C4-2B (cell line): Measurements from ENCODE around the gene SLC44A1.

Source experiments
- ZFX ChIP-seq: fragments of 450-650 bp; IDR thresholded peaks from 2 replicates; pipeline ENCODE4 v1.6.1; 2017
- TF ChIP-seq, protein P1 (sequence below): fragments of 450-650 bp; conservative IDR thresholded peaks from 2 replicates; pipeline ENCODE4 v1.5.1; 2017; ENCODE audit warnings: mild to moderate bottlenecking

GRCh38 chr9:105414947-105415661, 170.7 kb downstream of the SLC44A1 start:
- TF ChIP-seq, protein P1, sequence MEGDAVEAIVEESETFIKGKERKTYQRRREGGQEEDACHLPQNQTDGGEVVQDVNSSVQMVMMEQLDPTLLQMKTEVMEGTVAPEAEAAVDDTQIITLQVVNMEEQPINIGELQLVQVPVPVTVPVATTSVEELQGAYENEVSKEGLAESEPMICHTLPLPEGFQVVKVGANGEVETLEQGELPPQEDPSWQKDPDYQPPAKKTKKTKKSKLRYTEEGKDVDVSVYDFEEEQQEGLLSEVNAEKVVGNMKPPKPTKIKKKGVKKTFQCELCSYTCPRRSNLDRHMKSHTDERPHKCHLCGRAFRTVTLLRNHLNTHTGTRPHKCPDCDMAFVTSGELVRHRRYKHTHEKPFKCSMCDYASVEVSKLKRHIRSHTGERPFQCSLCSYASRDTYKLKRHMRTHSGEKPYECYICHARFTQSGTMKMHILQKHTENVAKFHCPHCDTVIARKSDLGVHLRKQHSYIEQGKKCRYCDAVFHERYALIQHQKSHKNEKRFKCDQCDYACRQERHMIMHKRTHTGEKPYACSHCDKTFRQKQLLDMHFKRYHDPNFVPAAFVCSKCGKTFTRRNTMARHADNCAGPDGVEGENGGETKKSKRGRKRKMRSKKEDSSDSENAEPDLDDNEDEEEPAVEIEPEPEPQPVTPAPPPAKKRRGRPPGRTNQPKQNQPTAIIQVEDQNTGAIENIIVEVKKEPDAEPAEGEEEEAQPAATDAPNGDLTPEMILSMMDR: peak; percentile 91
- no peak for TF ChIP-seq ZFX
